Daoy (cell line): ENCODE results near the gene WWC1. TPM values are rescaled to one million over a fixed set of nuclear protein-coding genes. Genes with fewer than 3 reads are reported as not detected.
A peak's percentile ranks its signal among the peaks of the same experiment; 100 is the strongest.

Experiments used
- DNase-seq: peaks from one replicate; pipeline ENCODE4 v3.0.0-alpha.2; 2015; ENCODE audit warnings: low read depth
- total RNA-seq: library from RNA; depleted of rRNA; stranded (reverse); fragments of >200 nt; shearing (Covaris generic); gene quantifications from 2 replicates; pipeline ENCODE4 v1.2.3, GENCODE V29; 2014; rRNA removed

The WWC1 gene
- total RNA-seq, 1 experiment from 2014 or later: 17.4 TPM

DNA sequence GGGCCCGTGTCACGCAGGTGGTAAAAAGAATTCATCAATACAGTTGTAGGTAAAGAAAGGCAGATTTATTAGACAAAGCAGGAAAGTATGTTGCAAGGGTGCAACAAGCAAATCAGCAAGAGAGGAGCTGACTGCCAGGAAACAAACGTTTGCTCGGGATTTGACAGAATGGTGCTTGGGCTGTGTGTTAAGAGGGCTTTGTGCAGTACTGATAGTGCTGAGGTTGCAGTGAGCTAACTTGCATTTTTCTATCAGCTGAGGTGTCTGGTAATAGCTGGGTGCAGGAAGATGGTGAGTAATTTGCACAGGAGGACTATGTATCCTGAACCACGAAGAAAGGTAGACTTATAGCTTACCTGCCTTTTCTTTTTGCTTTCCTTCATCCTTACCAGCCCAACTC is 190.9 kb downstream of the WWC1 start:
- DNase-seq: no peak

DNA sequence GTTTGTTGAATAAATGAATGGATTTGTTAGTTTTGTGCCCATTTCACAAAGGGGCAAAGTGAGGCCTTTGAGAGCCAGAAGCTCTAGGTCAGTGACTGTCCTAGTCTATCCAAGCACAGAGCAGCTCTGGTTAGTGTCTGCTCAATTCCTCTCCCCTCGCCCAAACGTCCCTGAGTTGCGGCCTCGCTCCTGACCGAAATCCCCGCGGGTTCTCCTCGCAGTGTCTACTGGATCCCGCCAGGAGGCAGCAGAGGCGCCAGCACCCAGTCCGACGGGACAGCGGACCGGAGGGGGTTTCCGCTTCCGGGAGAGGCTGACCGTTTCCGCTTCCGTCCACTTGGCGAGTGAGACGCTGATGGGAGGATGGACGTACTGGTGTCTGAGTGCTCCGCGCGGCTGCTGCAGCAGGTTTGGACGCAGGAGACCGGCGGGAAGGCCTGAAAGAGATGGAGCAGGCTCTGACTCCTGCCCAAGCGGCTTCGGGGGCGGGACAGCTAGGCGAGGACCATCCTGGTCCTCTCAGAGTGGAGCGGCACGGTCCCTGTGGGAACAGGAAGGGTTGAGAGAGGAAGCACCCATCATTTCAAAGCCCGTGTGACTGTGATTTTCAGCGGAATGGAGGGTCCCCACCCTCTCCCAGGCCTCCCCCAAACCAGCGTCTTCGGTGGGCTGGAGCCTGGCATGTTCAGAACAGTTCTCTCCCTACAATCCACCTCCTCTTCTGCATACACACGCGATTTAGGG is 194.9 kb downstream of the WWC1 start, which contains the start of gene RARS1:
Gene RARS1 (plus strand): TSS at position 336 of the 744 bp plus-strand sequence. CDS start 28 bp downstream, at position 364.
- DNase-seq: peak; percentile 97

DNA sequence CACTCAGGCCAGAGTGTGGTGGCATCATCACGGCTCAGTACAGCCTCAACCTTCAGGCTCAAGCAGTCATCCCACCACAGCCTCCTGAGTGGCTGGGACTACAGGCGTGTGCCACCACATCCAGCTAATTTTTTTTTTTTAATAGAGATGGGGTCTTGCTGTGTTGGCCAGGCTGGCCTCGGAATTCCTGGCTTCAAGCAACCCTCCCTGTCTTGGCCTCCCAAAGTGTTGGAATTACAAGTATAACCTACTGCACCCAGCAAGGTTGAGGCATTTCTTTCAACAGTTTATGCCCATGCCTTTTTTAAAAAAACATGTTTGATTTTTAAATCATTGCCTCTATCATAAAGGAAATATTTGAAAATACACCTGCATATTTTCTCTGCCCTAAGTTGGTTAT is 197.6 kb downstream of the WWC1 start:
- no peak for DNase-seq

DNA sequence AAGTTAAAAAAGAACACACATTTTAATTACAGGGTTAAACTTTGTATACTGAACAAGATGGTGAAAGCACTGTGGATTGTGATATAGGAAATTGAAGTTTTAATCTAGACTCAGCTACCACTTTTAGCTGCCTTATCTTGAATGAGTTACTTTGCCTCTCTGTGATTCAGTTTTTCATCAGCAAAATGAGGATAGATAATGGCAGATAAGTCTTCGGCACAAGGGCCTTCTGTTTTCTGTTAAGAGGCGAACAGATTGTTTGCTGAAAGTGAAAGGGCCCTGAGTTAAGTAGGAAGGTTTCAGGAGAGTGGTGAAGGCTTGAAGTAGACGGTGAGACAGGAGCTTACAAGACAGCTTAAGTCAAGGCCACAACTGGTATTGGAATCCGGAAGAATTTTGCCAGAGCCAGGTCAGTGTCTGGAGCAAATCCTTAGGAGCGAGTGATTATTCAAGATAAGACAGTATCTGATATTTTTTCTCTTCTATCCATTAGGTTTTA is 202.7 kb downstream of the WWC1 start:
- no peak for DNase-seq

DNA sequence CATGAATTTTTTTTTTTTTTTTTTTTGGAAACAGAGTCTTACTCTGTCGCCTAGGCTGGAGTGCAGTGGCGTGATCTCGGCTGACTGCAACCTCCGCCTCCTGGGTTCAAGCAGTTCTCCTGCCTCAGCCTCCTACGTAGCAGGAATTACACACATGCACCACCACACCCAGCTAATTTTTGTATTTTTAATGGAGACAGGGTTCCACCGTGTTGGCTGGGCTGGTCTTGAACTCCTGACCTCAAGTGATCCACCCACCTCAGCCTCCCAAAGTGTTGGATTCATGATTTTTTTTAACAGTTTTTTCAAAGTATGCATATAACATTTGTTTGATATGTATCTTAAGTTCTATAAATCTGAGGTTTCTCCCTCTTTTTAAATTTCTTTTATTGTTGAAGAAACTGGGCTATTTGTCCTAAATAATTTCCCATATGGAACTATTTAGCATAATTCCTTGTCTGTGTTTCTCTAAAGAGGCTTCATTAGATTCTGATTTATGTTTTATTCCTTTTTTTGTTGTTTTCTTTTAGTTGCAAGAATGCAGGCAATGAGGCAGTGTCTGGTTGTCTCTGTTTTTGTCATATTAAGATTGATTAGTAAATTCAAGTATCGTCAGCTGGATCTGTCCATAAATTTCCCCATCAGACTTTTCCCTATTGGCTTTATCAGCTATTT is 211.3 kb downstream of the WWC1 start:
- DNase-seq: no peak

DNA sequence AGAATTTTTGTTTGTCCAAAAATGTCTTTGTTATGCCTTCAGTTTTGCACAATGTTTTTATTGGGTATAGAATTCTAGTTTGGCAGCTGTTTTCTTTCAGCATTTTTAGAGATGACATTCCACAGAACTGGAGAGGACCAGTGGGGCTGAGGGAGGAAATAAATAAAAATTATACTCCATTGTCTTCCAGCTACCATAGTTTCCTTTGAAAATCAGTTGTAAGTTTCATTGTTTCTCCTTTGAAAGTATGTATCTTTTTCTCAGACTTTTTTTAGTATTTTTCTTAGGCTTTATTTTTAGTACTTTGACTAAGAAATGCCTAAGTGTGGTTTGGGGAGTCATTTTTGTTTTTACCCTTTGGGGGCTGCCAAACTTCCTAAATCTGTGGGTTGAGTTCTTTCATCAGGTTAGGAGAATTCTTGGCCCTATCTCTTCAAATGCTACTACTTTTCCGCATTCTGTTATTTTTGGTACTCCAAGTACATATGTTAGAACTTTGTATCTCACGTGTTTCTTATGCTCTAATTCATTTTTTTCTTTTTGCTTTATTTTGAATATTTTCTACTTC is 222.5 kb downstream of the WWC1 start:
- no peak for DNase-seq

Other genes starting within 250 kb of the WWC1 start
- 478 and 575 TPM in 2 replicates for gene RARS1, start 194.8 kb downstream of the WWC1 start, total RNA-seq
- 0.11 TPM in 1 of 2 replicates, not detected in the other for gene FBLL1, start 237.7 kb downstream of the WWC1 start, total RNA-seq